ENCODE data around the gene ANKRD33.

GRCh38 chr12:51866324-51866723, 21.6 kb upstream of the ANKRD33 start:
- no peak for TF ChIP-seq CTCF (IDR thresholded peaks at IDR 0.05)
- TF ChIP-seq POLR2AphosphoS5 (IDR thresholded peaks at IDR 0.05; ENCODE audit: low read depth, low read length) = no peak
- TF ChIP-seq REST (IDR thresholded peaks at IDR 0.05; ENCODE audit: insufficient read depth in 1 of 2, low read depth in 2 of 2, low read length in 1 of 2) = no peak

Data from Panc1 (cell line).